H1 (cell line): ENCODE measurements around the gene INTS15. TPM values are rescaled to one million over a fixed set of nuclear protein-coding genes. Genes with fewer than 3 reads are reported as not detected.
A peak's percentile ranks its signal among the peaks of the same experiment; 100 is the strongest.

Source experiments
- BACH1 ChIP-seq: IDR thresholded peaks from 2 replicates; pipeline ENCODE4 v1.6.1; 2012; ENCODE audit warnings: low read length, improper control_type of control experiment
- CTCF ChIP-seq, 3 experiments: IDR thresholded peaks; 1 replicate in 2 of 3; 2 replicates in 1 of 3; pipeline versions ENCODE4 v1.5.1 to v1.6.1; 2011; ENCODE audit warnings: low read length in 3 of 3, mild to moderate bottlenecking in 3 of 3, inconsistent platforms in 2 of 3, low read depth in 1 of 3, moderate library complexity in 1 of 3; ENCODE audit not compliant: insufficient read depth in 1 of 3; ENCODE audit errors: control extremely low read depth in 1 of 3
- E2F6 ChIP-seq: IDR thresholded peaks from 2 replicates; pipeline ENCODE4 v1.6.1; 2012; ENCODE audit warnings: inconsistent platforms
- HDAC6 ChIP-seq: IDR thresholded peaks from one replicate; pipeline ENCODE4 v1.7.1; 2012; ENCODE audit warnings: low read depth, mild to moderate bottlenecking, inconsistent platforms, low read length, moderate library complexity
- JUN ChIP-seq: IDR thresholded peaks from 2 replicates; pipeline ENCODE4 v1.6.1; 2011; ENCODE audit warnings: low read depth, mild to moderate bottlenecking, improper control_type of control experiment, low read length
- KDM4A ChIP-seq: IDR thresholded peaks from one replicate; pipeline ENCODE4 v1.7.1; 2012; ENCODE audit warnings: low read depth, mild to moderate bottlenecking, moderate library complexity, low read length, inconsistent platforms; ENCODE audit not compliant: severe bottlenecking
- MAFK ChIP-seq: IDR thresholded peaks from 2 replicates; pipeline ENCODE4 v1.6.1; 2012; ENCODE audit warnings: low read depth, mild to moderate bottlenecking, improper control_type of control experiment, low read length
- POLR2AphosphoS5 ChIP-seq: IDR thresholded peaks from 2 replicates; pipeline ENCODE4 v1.6.1; 2011; ENCODE audit warnings: low read depth, low read length
- polyA plus RNA-seq, 7 experiments: library from polyadenylated mRNA; depleted of rRNA in 3 of 7; stranded (reverse) in 5 of 7; unstranded in 2 of 7; fragments of >200 nt in 5 of 7; fragments of 200-250 nt in 2 of 7; gene quantifications; 1 replicate in 5 of 7; 2 replicates in 1 of 7; 4 replicates in 1 of 7; pipeline versions ENCODE4 v1.2.1 to v1.2.3, GENCODE V29; 2011 to 2013; ENCODE audit warnings: missing spikeins in 2 of 7, mixed read lengths in 2 of 7
- total RNA-seq: library from RNA; stranded (reverse); fragmentation: NEBNext Ultra II Directional; extraction: Animal tissue kit (Norgen Biotek cat#: 25700); gene quantifications from 2 replicates; pipeline ENCODE4 v1.2.1, GENCODE V29; 2021

INTS15 gene
- total and polyA plus RNA-seq, 2 of the 8 experiments (the other 6 are each of a cell fraction or from before 2014, with no cell fraction given): 23.0 to 25.7 TPM

GRCh38 chr7:6553448-6554044 lies 36.3 kb upstream of the INTS15 start (continued):
- TF ChIP-seq CTCF (IDR thresholded peaks at IDR 0.05; ENCODE audit: control extremely low read depth in 1 of 3, insufficient read depth in 1 of 3, low read depth in 1 of 3, low read length in 3 of 3) (0 out of 4 replicates have a peak, but pooled peaks of 1 of the 3 experiments have one; percentile 6), KDM4A (no peak), JUN (no peak), HDAC6 (no peak), MAFK (no peak), BACH1 (no peak), POLR2AphosphoS5 (no peak), E2F6 (no peak)
